Lower leg skin (tissue), 3 donors: ENCODE results near the gene UBXN11.

ENCODE experiments used
- CTCF ChIP-seq, 3 donors: fragments of 450-650 bp; IDR thresholded peaks; one replicate each; pipeline ENCODE4 v1.5.1; 2016; ENCODE audit warnings: antibody characterized with exemption in 3 of 3, mild to moderate bottlenecking in 3 of 3, moderate library complexity in 2 of 3
- POLR2A ChIP-seq, 2 donors: fragments of 450-650 bp; IDR thresholded peaks; one replicate each; pipeline ENCODE4 v1.6.1; 2016 to 2017; ENCODE audit warnings: antibody characterized with exemption in 2 of 2, mild to moderate bottlenecking in 1 of 2, moderate library complexity in 1 of 2

GRCh38 chr1:26286064-26286416 is 20.4 kb downstream of the UBXN11 start:
- TF ChIP-seq POLR2A (IDR thresholded peaks at IDR 0.05) (no peak), CTCF (IDR thresholded peaks at IDR 0.05) (no peak)
